Measurements from ENCODE around the gene HAPLN2.
"Not testable (repeated sequence)": the region's sequence is repeated elsewhere in the genome, so short reads cannot be mapped to it uniquely, and the experiment has no call there.

Gene HAPLN2

GRCh38 chr1:156618853-156619581, at the start of gene HAPLN2:
HAPLN2 (plus strand) TSS chr1:156619415; CDS start chr1:156623491, 4,076 bp downstream.
- no peak for DNase-seq (ENCODE audit: low read depth in 2 of 2)

- DNase-seq (ENCODE audit: low read depth in 2 of 2): no peak
These were observed 47.9 kb upstream of the HAPLN2 start for GRCh38 chr1:156571261-156571852.

- DNase-seq (ENCODE audit: low read depth in 2 of 2): peak; percentile 29 to 39
These were observed 47.1 kb upstream of the HAPLN2 start, which contains the start of gene IQGAP3 for GRCh38 chr1:156571919-156572662. IQGAP3 (minus strand) TSS chr1:156572565; CDS start chr1:156572529, 36 bp downstream.

- DNase-seq (ENCODE audit: low read depth in 2 of 2): no peak
These were observed 46.6 kb upstream of the HAPLN2 start for GRCh38 chr1:156572663-156573018.

- no peak for DNase-seq (ENCODE audit: low read depth in 2 of 2)
These were observed 45.1 kb upstream of the HAPLN2 start for GRCh38 chr1:156574039-156574633.

- no peak for DNase-seq (ENCODE audit: low read depth in 2 of 2)
These were observed 41.7 kb upstream of the HAPLN2 start for GRCh38 chr1:156577550-156577949.

GRCh38 chr1:156578055-156578454, 41.2 kb upstream of the HAPLN2 start:
- no peak for DNase-seq (ENCODE audit: low read depth in 2 of 2)

- no peak for DNase-seq (ENCODE audit: low read depth in 2 of 2)
These were observed 39.7 kb upstream of the HAPLN2 start, which contains the start of gene TTC24 for GRCh38 chr1:156579472-156579871. TTC24 (plus strand) TSS chr1:156579723; CDS start chr1:156581365, 1,642 bp downstream.

GRCh38 chr1:156581661-156582387, 37.4 kb upstream of the HAPLN2 start:
- DNase-seq (ENCODE audit: low read depth in 2 of 2): no peak

GRCh38 chr1:156582388-156583017, 36.7 kb upstream of the HAPLN2 start:
- DNase-seq (ENCODE audit: low read depth in 2 of 2): no peak

- peak; percentile 31 to 60 for DNase-seq (ENCODE audit: low read depth in 2 of 2)
These were observed 35.2 kb upstream of the HAPLN2 start for GRCh38 chr1:156583821-156584622.

GRCh38 chr1:156584813-156585212, 34.4 kb upstream of the HAPLN2 start:
- DNase-seq (ENCODE audit: low read depth in 2 of 2): no peak

- no peak for DNase-seq (ENCODE audit: low read depth in 2 of 2)
These were observed 32.9 kb upstream of the HAPLN2 start for GRCh38 chr1:156586323-156586722.

- no peak for DNase-seq (ENCODE audit: low read depth in 2 of 2)
These were observed 32.2 kb upstream of the HAPLN2 start for GRCh38 chr1:156586892-156587477.

GRCh38 chr1:156587927-156588326, 31.3 kb upstream of the HAPLN2 start:
- DNase-seq (ENCODE audit: low read depth in 2 of 2): not testable (repeated sequence)

- DNase-seq (ENCODE audit: low read depth in 2 of 2): no peak
These were observed 29.7 kb upstream of the HAPLN2 start for GRCh38 chr1:156589546-156589945.

- no peak for DNase-seq (ENCODE audit: low read depth in 2 of 2)
These were observed 28.7 kb upstream of the HAPLN2 start for GRCh38 chr1:156590326-156591180.

GRCh38 chr1:156591181-156591431, 28.1 kb upstream of the HAPLN2 start:
- DNase-seq (ENCODE audit: low read depth in 2 of 2): no peak
